WTC11 (cell line): ENCODE data around the gene ENHO.

ENCODE experiments used
- CTCF ChIP-seq: fragments of 200-600 bp; IDR thresholded peaks from 2 replicates; pipeline ENCODE4 v1.8.0; 2022; ENCODE audit warnings: antibody characterized with exemption
- ELF4 ChIP-seq: sonication (generic); formaldehyde crosslinking; IDR thresholded peaks from 2 replicates; pipeline ENCODE4 v1.8.1; 2022; ENCODE audit warnings: low read depth, mild to moderate bottlenecking, moderate library complexity, missing genetic modification reagents
- FOXK1 ChIP-seq: sonication (generic); formaldehyde crosslinking; IDR thresholded peaks from 2 replicates; pipeline ENCODE4 v1.8.0; 2022; ENCODE audit warnings: mild to moderate bottlenecking, moderate library complexity, missing genetic modification reagents
- MAX ChIP-seq: sonication (generic); formaldehyde crosslinking; IDR thresholded peaks from 2 replicates; pipeline ENCODE4 v1.8.0; 2022; ENCODE audit warnings: mild to moderate bottlenecking, missing genetic modification reagents
- NR1H2 ChIP-seq: sonication (generic); formaldehyde crosslinking; IDR thresholded peaks from 2 replicates; pipeline ENCODE4 v1.9.0; 2021; ENCODE audit warnings: mild to moderate bottlenecking, moderate library complexity, missing genetic modification reagents
- NR2C2 ChIP-seq: sonication (generic); formaldehyde crosslinking; IDR thresholded peaks from 2 replicates; pipeline ENCODE4 v1.8.0; 2022; ENCODE audit warnings: mild to moderate bottlenecking, missing genetic modification reagents
- SOX15 ChIP-seq: fragments of 250-450 bp; sonication (Bioruptor Pico); IDR thresholded peaks from 2 replicates; pipeline ENCODE4 v1.9.0; 2021; ENCODE audit warnings: mild to moderate bottlenecking
- SP1 ChIP-seq: sonication (generic); formaldehyde crosslinking; conservative IDR thresholded peaks from 2 replicates; pipeline ENCODE4 v1.8.1; 2022; ENCODE audit warnings: missing genetic modification reagents
- TEAD1 ChIP-seq: sonication (generic); formaldehyde crosslinking; IDR thresholded peaks from 2 replicates; pipeline ENCODE4 v1.8.0; 2022; ENCODE audit warnings: mild to moderate bottlenecking, missing genetic modification reagents
- USF1 ChIP-seq: sonication (generic); formaldehyde crosslinking; IDR thresholded peaks from 2 replicates; pipeline ENCODE4 v1.8.0; 2022; ENCODE audit warnings: mild to moderate bottlenecking, missing genetic modification reagents
- USF2 ChIP-seq: sonication (generic); formaldehyde crosslinking; IDR thresholded peaks from 2 replicates; pipeline ENCODE4 v1.8.1; 2023; ENCODE audit warnings: mild to moderate bottlenecking, missing genetic modification reagents, moderate library complexity
- ZNF423 ChIP-seq: fragments of 250-450 bp; sonication (Bioruptor Pico); IDR thresholded peaks from 2 replicates; pipeline ENCODE4 v2.1.2; 2022; ENCODE audit warnings: mild to moderate bottlenecking, moderate library complexity
- TF ChIP-seq, protein P1 (sequence below): sonication (generic); formaldehyde crosslinking; IDR thresholded peaks from 2 replicates; pipeline ENCODE4 v1.8.1; 2022; ENCODE audit warnings: missing genetic modification reagents, borderline replicate concordance
- TF ChIP-seq, protein P2 (sequence below): sonication (generic); formaldehyde crosslinking; IDR thresholded peaks from 2 replicates; pipeline ENCODE4 v1.8.0; 2022; ENCODE audit warnings: missing genetic modification reagents

- TF ChIP-seq, protein P1, sequence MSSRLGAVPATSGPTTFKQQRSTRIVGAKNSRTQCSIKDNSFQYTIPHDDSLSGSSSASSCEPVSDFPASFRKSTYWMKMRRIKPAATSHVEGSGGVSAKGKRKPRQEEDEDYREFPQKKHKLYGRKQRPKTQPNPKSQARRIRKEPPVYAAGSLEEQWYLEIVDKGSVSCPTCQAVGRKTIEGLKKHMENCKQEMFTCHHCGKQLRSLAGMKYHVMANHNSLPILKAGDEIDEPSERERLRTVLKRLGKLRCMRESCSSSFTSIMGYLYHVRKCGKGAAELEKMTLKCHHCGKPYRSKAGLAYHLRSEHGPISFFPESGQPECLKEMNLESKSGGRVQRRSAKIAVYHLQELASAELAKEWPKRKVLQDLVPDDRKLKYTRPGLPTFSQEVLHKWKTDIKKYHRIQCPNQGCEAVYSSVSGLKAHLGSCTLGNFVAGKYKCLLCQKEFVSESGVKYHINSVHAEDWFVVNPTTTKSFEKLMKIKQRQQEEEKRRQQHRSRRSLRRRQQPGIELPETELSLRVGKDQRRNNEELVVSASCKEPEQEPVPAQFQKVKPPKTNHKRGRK (CRISPR knock-in tag): no peak
- TF ChIP-seq NR1H2: no peak
- no peak for TF ChIP-seq NR2C2 (CRISPR knock-in tag)
- TF ChIP-seq USF2 (CRISPR knock-in tag): no peak
- TF ChIP-seq CTCF: no peak
- no peak for TF ChIP-seq SOX15
- no peak for TF ChIP-seq USF1
- TF ChIP-seq MAX: no peak
- TF ChIP-seq TEAD1: no peak
- no peak for TF ChIP-seq SP1 (CRISPR knock-in tag)
- TF ChIP-seq, protein P2, sequence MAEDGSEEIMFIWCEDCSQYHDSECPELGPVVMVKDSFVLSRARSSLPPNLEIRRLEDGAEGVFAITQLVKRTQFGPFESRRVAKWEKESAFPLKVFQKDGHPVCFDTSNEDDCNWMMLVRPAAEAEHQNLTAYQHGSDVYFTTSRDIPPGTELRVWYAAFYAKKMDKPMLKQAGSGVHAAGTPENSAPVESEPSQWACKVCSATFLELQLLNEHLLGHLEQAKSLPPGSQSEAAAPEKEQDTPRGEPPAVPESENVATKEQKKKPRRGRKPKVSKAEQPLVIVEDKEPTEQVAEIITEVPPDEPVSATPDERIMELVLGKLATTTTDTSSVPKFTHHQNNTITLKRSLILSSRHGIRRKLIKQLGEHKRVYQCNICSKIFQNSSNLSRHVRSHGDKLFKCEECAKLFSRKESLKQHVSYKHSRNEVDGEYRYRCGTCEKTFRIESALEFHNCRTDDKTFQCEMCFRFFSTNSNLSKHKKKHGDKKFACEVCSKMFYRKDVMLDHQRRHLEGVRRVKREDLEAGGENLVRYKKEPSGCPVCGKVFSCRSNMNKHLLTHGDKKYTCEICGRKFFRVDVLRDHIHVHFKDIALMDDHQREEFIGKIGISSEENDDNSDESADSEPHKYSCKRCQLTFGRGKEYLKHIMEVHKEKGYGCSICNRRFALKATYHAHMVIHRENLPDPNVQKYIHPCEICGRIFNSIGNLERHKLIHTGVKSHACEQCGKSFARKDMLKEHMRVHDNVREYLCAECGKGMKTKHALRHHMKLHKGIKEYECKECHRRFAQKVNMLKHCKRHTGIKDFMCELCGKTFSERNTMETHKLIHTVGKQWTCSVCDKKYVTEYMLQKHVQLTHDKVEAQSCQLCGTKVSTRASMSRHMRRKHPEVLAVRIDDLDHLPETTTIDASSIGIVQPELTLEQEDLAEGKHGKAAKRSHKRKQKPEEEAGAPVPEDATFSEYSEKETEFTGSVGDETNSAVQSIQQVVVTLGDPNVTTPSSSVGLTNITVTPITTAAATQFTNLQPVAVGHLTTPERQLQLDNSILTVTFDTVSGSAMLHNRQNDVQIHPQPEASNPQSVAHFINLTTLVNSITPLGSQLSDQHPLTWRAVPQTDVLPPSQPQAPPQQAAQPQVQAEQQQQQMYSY (CRISPR knock-in tag): no peak
- TF ChIP-seq ZNF423 (CRISPR knock-in tag): no peak
- no peak for TF ChIP-seq FOXK1
- TF ChIP-seq ELF4 (CRISPR knock-in tag): no peak
These were observed 17.2 kb downstream of the ENHO start for GRCh38 chr9:34505370-34506120.
